Glomerular visceral epithelial cell (primary cell): ENCODE data around the gene OBSCN.

Experiments
- DNase-seq: peaks from one replicate; pipeline ENCODE4 v3.0.0-alpha.2; 2016; ENCODE audit errors: extremely low spot score

OBSCN gene

GRCh38 chr1:228417483-228418203 lies 209.8 kb downstream of the OBSCN start:
- no peak for DNase-seq

- DNase-seq: no peak
Measured at GRCh38 chr1:228420968-228421826, 213.4 kb downstream of the OBSCN start.

GRCh38 chr1:228423404-228424053 lies 215.7 kb downstream of the OBSCN start:
- DNase-seq: no peak

GRCh38 chr1:228424685-228425660 lies 217.1 kb downstream of the OBSCN start:
- no peak for DNase-seq

- no peak for DNase-seq
Measured at GRCh38 chr1:228426518-228427175, 218.8 kb downstream of the OBSCN start.

- DNase-seq: no peak
Measured at GRCh38 chr1:228428412-228428811, 220.6 kb downstream of the OBSCN start.
